HCT116 (cell line): ENCODE measurements around the gene FLNB. TPM values are rescaled to one million over a fixed set of nuclear protein-coding genes. Genes with fewer than 3 reads are reported as not detected.

Experiments
- CEBPB ChIP-seq: IDR thresholded peaks from 2 replicates; pipeline ENCODE4 v1.6.1; 2012; ENCODE audit warnings: low read depth
- EGR1 ChIP-seq: IDR thresholded peaks from 2 replicates; pipeline ENCODE4 v1.6.1; 2012; ENCODE audit warnings: low read depth
- EZH2 ChIP-seq: fragments of 200-600 bp; sonication (generic); IDR thresholded peaks from 2 replicates; pipeline ENCODE4 v1.6.1; 2017; ENCODE audit warnings: antibody characterized with exemption, mixed run types
- EZH2phosphoT487 ChIP-seq: fragments of 200-600 bp; IDR thresholded peaks from 2 replicates; pipeline ENCODE4 v1.6.1; 2018; ENCODE audit warnings: antibody characterized with exemption, borderline replicate concordance
- FOSL1 ChIP-seq: IDR thresholded peaks from 2 replicates; pipeline ENCODE4 v1.6.1; 2012; ENCODE audit warnings: low read depth
- RAD21 ChIP-seq: IDR thresholded peaks from 2 replicates; pipeline ENCODE4 v1.6.1; 2012; ENCODE audit warnings: low read depth, mild to moderate bottlenecking
- SIN3A ChIP-seq: IDR thresholded peaks from 2 replicates; pipeline ENCODE4 v1.6.1; 2012; ENCODE audit warnings: low read depth
- SP1 ChIP-seq: IDR thresholded peaks from 2 replicates; pipeline ENCODE4 v1.6.1; 2012; ENCODE audit warnings: low read depth
- TCF7L2 ChIP-seq: IDR thresholded peaks from 2 replicates; pipeline ENCODE4 v1.7.0; 2011; ENCODE audit warnings: borderline replicate concordance, inconsistent platforms; ENCODE audit not compliant: insufficient read depth, insufficient read length; ENCODE audit errors: extremely low read depth
- ZNF274 ChIP-seq: fragments of 200-500 bp; sonication (Bioruptor generic); IDR thresholded peaks from 2 replicates; pipeline ENCODE4 v1.6.1; 2014; ENCODE audit warnings: mild to moderate bottlenecking, low read depth, low read length, inconsistent platforms
- total RNA-seq: library from RNA; stranded (reverse); gene quantifications from one replicate; pipeline ENCODE4 v1.2.1, GENCODE V29; 2021; ENCODE audit not compliant: unreplicated experiment
- TF ChIP-seq, protein P1 (sequence below): IDR thresholded peaks from 2 replicates; pipeline ENCODE4 v1.6.1; 2012
- TF ChIP-seq, protein P2 (sequence below): IDR thresholded peaks from 2 replicates; pipeline ENCODE4 v1.6.1; 2012; ENCODE audit warnings: low read depth

The FLNB gene
- total RNA-seq, 1 experiment from 2014 or later = 116 TPM

DNA sequence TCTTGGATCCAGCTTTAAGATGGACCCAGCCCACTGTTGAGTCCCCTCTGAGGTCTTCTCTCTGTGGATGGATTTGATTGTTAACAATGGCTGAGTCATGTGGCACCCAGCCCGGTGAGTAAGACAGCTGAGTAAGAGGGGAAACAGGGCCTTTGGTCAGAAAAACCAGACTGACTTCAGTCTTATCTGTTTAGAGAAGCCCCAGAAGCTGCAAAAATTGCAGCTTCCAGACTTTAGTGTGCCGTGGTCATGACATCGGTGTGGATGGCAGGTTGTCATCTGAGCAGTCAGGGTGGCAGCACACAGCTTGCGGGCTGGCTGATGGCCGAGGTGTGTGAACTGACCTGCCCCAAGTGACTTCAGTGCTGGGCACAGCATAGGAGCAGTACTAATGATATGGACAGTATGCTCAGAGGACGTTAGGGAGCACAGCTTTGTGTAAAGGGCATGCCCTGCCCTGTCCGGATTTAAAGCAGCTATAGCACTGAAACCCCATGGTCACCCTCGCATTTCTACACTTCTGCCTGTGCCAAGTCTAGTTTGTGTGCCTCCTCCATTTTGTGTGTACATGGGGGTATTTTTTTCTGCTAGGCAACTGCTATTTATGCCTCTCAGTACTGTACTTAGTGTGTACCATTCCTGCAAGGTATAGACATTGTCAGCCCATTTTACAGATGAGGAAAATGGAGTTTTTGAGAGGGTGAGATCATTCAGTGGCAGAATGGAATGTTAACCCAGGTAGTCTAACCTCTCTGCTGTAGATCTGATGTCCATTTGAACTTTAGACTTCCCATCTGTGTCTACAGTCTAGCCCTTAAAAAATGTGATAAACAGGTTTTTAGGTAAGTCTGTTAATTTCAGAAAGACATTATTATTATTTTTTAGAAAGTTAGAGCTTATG, 44.4 kb downstream of the FLNB start (continued):
- TF ChIP-seq TCF7L2 (no peak), EZH2phosphoT487 (no peak), SIN3A (peak; percentile 87), CEBPB (peak; percentile 47; the same call in 1 of the 2 replicates), FOSL1 (peak; percentile 97), ZNF274 (no peak), EGR1 (no peak), EZH2 (no peak), SP1 (peak; percentile 87), RAD21 (peak; percentile 15)
- TF ChIP-seq, protein P1, sequence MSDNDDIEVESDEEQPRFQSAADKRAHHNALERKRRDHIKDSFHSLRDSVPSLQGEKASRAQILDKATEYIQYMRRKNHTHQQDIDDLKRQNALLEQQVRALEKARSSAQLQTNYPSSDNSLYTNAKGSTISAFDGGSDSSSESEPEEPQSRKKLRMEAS = peak; percentile 62
- TF ChIP-seq, protein P2, sequence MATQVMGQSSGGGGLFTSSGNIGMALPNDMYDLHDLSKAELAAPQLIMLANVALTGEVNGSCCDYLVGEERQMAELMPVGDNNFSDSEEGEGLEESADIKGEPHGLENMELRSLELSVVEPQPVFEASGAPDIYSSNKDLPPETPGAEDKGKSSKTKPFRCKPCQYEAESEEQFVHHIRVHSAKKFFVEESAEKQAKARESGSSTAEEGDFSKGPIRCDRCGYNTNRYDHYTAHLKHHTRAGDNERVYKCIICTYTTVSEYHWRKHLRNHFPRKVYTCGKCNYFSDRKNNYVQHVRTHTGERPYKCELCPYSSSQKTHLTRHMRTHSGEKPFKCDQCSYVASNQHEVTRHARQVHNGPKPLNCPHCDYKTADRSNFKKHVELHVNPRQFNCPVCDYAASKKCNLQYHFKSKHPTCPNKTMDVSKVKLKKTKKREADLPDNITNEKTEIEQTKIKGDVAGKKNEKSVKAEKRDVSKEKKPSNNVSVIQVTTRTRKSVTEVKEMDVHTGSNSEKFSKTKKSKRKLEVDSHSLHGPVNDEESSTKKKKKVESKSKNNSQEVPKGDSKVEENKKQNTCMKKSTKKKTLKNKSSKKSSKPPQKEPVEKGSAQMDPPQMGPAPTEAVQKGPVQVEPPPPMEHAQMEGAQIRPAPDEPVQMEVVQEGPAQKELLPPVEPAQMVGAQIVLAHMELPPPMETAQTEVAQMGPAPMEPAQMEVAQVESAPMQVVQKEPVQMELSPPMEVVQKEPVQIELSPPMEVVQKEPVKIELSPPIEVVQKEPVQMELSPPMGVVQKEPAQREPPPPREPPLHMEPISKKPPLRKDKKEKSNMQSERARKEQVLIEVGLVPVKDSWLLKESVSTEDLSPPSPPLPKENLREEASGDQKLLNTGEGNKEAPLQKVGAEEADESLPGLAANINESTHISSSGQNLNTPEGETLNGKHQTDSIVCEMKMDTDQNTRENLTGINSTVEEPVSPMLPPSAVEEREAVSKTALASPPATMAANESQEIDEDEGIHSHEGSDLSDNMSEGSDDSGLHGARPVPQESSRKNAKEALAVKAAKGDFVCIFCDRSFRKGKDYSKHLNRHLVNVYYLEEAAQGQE = no peak
